GM19193 (cell line): ENCODE results near the gene KIF3B.

Experiments
- POLR2A ChIP-seq: IDR thresholded peaks from 4 replicates; pipeline ENCODE4 v1.6.1; 2011; ENCODE audit not compliant: insufficient read depth, insufficient read length; ENCODE audit errors: extremely low read depth

Gene KIF3B

GRCh38 chr20:32282461-32282860, 5.0 kb downstream of the KIF3B start:
- no peak for TF ChIP-seq POLR2A

GRCh38 chr20:32285082-32285620, 7.7 kb downstream of the KIF3B start:
- TF ChIP-seq POLR2A, result no peak

- TF ChIP-seq POLR2A, result no peak
Observed at GRCh38 chr20:32285621-32286371, 8.3 kb downstream of the KIF3B start.

- no peak for TF ChIP-seq POLR2A
Observed at GRCh38 chr20:32287231-32287638, 9.8 kb downstream of the KIF3B start.

GRCh38 chr20:32288225-32288849, 10.9 kb downstream of the KIF3B start:
- TF ChIP-seq POLR2A, result no peak

GRCh38 chr20:32289661-32290431, 12.4 kb downstream of the KIF3B start:
- no peak for TF ChIP-seq POLR2A

GRCh38 chr20:32291166-32291565, 13.7 kb downstream of the KIF3B start:
- TF ChIP-seq POLR2A, result no peak

- no peak for TF ChIP-seq POLR2A
Observed at GRCh38 chr20:32292548-32292947, 15.1 kb downstream of the KIF3B start.

GRCh38 chr20:32294071-32294470, 16.6 kb downstream of the KIF3B start:
- no peak for TF ChIP-seq POLR2A

GRCh38 chr20:32296412-32296811, 19.0 kb downstream of the KIF3B start:
- TF ChIP-seq POLR2A, result no peak

GRCh38 chr20:32296819-32297420, 19.5 kb downstream of the KIF3B start:
- no peak for TF ChIP-seq POLR2A

- no peak for TF ChIP-seq POLR2A
Observed at GRCh38 chr20:32297439-32297838, 20.0 kb downstream of the KIF3B start.

- no peak for TF ChIP-seq POLR2A
Observed at GRCh38 chr20:32300647-32301046, 23.2 kb downstream of the KIF3B start.

GRCh38 chr20:32301719-32302506, 24.5 kb downstream of the KIF3B start:
- no peak for TF ChIP-seq POLR2A
